ENCODE data around the gene PRMT7. TPM values are rescaled to one million over a fixed set of nuclear protein-coding genes. Genes with fewer than 3 reads are reported as not detected.

The PRMT7 gene
- polyA plus RNA-seq, 1 donor from 2014 or later: 203 TPM

DNA sequence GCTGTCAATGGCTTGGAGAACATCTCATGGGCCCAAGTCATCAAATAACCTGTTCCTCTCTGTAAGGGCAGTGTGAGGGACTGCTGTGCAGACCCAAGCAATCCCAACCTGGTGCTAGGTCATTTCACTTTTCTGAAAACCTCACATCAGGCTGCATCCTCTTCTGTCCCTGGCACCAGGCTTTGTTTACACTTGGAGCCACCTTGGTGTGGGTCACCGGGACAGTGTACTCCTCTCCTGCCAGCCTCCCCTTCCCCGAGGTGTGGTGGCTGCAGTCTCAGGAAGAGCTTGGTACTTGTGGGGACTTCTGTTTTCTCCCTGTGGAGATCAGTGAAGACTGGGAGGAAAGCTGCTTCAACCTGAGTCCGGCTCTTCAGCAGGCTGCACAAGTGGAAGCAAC is 12.5 kb upstream of the PRMT7 start:
- Histone ChIP-seq H3K9ac (ENCODE audit: low read length) (no peak overlapping the region), H3K36me3 (ENCODE audit: insufficient read depth, low read length) (no peaks in the 10 kb centered on the region)

DNA sequence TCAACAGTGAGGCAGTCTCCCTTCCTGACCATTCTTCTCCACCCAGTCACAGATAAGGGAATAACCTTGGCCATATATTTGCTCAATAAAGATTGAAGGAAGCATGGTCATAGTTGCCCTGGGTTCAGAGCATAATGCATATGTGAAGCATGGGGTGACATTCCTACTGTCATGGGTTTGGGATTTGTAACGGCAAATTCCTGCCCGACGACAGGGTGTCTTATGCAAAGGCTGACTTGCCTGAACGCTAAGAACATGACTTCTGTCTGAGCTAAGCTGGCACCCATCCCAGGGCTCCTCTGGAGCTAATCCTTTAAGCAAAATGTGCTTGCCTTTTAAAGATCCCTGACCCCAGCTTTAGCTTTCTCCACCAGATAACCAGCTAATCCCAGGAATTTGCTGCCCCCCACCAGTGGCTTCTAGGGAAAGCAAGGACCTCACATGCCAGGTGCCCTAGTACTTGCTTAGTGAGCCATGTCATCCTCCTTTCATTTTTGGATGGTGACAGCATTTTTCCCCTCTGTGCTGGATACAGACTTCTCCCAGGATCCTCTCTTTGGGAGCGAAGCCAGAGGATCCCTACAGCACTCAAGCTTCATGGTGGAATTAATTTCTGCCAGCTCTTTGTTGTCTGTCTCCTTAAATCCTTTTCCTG is 11.8 kb upstream of the PRMT7 start:
- H4K20me1 ChIP-seq (ENCODE audit: insufficient read depth): no peaks in the 10 kb centered on the region
- TF ChIP-seq, protein P1, sequence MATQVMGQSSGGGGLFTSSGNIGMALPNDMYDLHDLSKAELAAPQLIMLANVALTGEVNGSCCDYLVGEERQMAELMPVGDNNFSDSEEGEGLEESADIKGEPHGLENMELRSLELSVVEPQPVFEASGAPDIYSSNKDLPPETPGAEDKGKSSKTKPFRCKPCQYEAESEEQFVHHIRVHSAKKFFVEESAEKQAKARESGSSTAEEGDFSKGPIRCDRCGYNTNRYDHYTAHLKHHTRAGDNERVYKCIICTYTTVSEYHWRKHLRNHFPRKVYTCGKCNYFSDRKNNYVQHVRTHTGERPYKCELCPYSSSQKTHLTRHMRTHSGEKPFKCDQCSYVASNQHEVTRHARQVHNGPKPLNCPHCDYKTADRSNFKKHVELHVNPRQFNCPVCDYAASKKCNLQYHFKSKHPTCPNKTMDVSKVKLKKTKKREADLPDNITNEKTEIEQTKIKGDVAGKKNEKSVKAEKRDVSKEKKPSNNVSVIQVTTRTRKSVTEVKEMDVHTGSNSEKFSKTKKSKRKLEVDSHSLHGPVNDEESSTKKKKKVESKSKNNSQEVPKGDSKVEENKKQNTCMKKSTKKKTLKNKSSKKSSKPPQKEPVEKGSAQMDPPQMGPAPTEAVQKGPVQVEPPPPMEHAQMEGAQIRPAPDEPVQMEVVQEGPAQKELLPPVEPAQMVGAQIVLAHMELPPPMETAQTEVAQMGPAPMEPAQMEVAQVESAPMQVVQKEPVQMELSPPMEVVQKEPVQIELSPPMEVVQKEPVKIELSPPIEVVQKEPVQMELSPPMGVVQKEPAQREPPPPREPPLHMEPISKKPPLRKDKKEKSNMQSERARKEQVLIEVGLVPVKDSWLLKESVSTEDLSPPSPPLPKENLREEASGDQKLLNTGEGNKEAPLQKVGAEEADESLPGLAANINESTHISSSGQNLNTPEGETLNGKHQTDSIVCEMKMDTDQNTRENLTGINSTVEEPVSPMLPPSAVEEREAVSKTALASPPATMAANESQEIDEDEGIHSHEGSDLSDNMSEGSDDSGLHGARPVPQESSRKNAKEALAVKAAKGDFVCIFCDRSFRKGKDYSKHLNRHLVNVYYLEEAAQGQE (IDR thresholded peaks at IDR 0.05; ENCODE audit: borderline replicate concordance): no peak
- TF ChIP-seq EP300 (conservative IDR thresholded peaks at IDR 0.05; ENCODE audit: poor library complexity, severe bottlenecking) (no peak), CTCF (IDR thresholded peaks at IDR 0.05; ENCODE audit: poor library complexity, severe bottlenecking) (no peak), EZH2 (IDR thresholded peaks at IDR 0.05; ENCODE audit: borderline replicate concordance, insufficient read depth, low read length, poor library complexity, severe bottlenecking) (no peak), RAD21 (conservative IDR thresholded peaks at IDR 0.05) (no peak), POLR2AphosphoS5 (IDR thresholded peaks at IDR 0.05) (no peak), MXI1 (conservative IDR thresholded peaks at IDR 0.05; ENCODE audit: poor library complexity, severe bottlenecking) (no peak), TAF1 (IDR thresholded peaks at IDR 0.05; ENCODE audit: low read depth) (no peak)

More for the DNA sequence above, 12.5 kb upstream of the PRMT7 start:
- no peaks in the 10 kb centered on the region for H3K79me2 ChIP-seq (replicated peaks; ENCODE audit: insufficient read depth, low read length)
- H4K20me1 ChIP-seq (ENCODE audit: insufficient read depth): no peaks in the 10 kb centered on the region
- no peak for TF ChIP-seq POLR2AphosphoS5 (IDR thresholded peaks at IDR 0.05)
- TF ChIP-seq CTCF (IDR thresholded peaks at IDR 0.05; ENCODE audit: poor library complexity, severe bottlenecking): no peak
- TF ChIP-seq SMC3 (conservative IDR thresholded peaks at IDR 0.05; ENCODE audit: poor library complexity): no peak
- TF ChIP-seq EZH2 (IDR thresholded peaks at IDR 0.05; ENCODE audit: borderline replicate concordance, insufficient read depth, low read length, poor library complexity, severe bottlenecking): no peak
- TF ChIP-seq, protein P1 (IDR thresholded peaks at IDR 0.05; ENCODE audit: borderline replicate concordance): no peak
- no peak for TF ChIP-seq RAD21 (conservative IDR thresholded peaks at IDR 0.05)
- no peak for TF ChIP-seq TAF1 (IDR thresholded peaks at IDR 0.05; ENCODE audit: low read depth)
- TF ChIP-seq EP300 (conservative IDR thresholded peaks at IDR 0.05; ENCODE audit: poor library complexity, severe bottlenecking): no peak
- TF ChIP-seq MXI1 (conservative IDR thresholded peaks at IDR 0.05; ENCODE audit: poor library complexity, severe bottlenecking): no peak
- no peaks in the 10 kb centered on the region for H3K27me3 ChIP-seq (ENCODE audit: insufficient read depth, low read depth, low read length)
- no peak overlapping the region for H3K4me3 ChIP-seq (ENCODE audit: low read length)
- no peaks in the 10 kb centered on the region for H3K9me3 ChIP-seq (ENCODE audit: low read length)
- H2AFZ ChIP-seq (ENCODE audit: low read depth, low read length): no peak overlapping the region
- no peaks in the 10 kb centered on the region for H3K9me2 ChIP-seq (ENCODE audit: insufficient read depth, low read length)
- no peak overlapping the region for H3K4me2 ChIP-seq (ENCODE audit: low read length)
- H3F3A ChIP-seq (ENCODE audit: insufficient read depth, low read length, poor library complexity, severe bottlenecking): no peaks in the 10 kb centered on the region
- H3K27ac ChIP-seq (ENCODE audit: low read length): no peak overlapping the region

More for the DNA sequence above, 11.8 kb upstream of the PRMT7 start:
- H3K27ac ChIP-seq (ENCODE audit: low read length): no peak overlapping the region
- no peaks in the 10 kb centered on the region for H3K79me2 ChIP-seq (replicated peaks; ENCODE audit: insufficient read depth, low read length)
- H3K9me2 ChIP-seq (ENCODE audit: insufficient read depth, low read length): no peaks in the 10 kb centered on the region
- H3F3A ChIP-seq (ENCODE audit: insufficient read depth, low read length, poor library complexity, severe bottlenecking): no peaks in the 10 kb centered on the region
- no peak overlapping the region for H3K4me2 ChIP-seq (ENCODE audit: low read length)
- H3K4me3 ChIP-seq (ENCODE audit: low read length): no peak overlapping the region
- H3K36me3 ChIP-seq (ENCODE audit: insufficient read depth, low read length): no peaks in the 10 kb centered on the region
- H2AFZ ChIP-seq (ENCODE audit: low read depth, low read length): no peak overlapping the region
- no peaks in the 10 kb centered on the region for H3K9me3 ChIP-seq (ENCODE audit: low read length)
- H3K27me3 ChIP-seq (ENCODE audit: insufficient read depth, low read depth, low read length): no peaks in the 10 kb centered on the region
- H3K9ac ChIP-seq (ENCODE audit: low read length): no peak overlapping the region
